GM12878 (cell line): Measurements from ENCODE around the gene TXNDC12. TPM values are rescaled to one million over a fixed set of nuclear protein-coding genes. Genes with fewer than 3 reads are reported as not detected.

ENCODE experiments used
- ATAC-seq: fragments of 200-7000 bp; cut with Tn5 transposase; 3 replicates; pipeline ENCODE4 v1.9.1; 2020; ENCODE audit warnings: mild to moderate bottlenecking, moderate library complexity
- BruUV-seq: library from RNA; stranded (reverse); fragments of 400-500 nt; replicated peaks from 2 replicates; lab custom pipeline; 2021; lab: Mats Ljungman, UMichigan
- CTCF ChIA-PET: fragments of 300-600 bp; sonication (Branson Sonifier 250); formaldehyde crosslinking; extraction: SDS; loops from one replicate; lab custom pipeline; 2021; ENCODE audit warnings: inconsistent platforms; lab: Yijun Ruan, JAX
- POLR2A ChIA-PET: fragments of 350-600 bp; formaldehyde crosslinking; extraction: SDS; loops from one replicate; lab custom pipeline; 2021; ENCODE audit warnings: inconsistent platforms; lab: Charles Lee
- RAD21 ChIA-PET: fragments of 300-600 bp; sonication (Branson Sonifier 250); formaldehyde crosslinking; loops from one replicate; lab custom pipeline; 2023; ENCODE audit warnings: antibody characterized with exemption; ENCODE audit not compliant: unreplicated experiment; lab: Charles Lee
- SMC1A ChIA-PET: fragments of 300-600 bp; sonication (Branson Sonifier 250); formaldehyde crosslinking; loops from one replicate; lab custom pipeline; 2023; ENCODE audit not compliant: unreplicated experiment, uncharacterized antibody; lab: Charles Lee
- DNase-seq: peaks from one replicate; pipeline ENCODE4 v3.0.0-alpha.2; 2011; ENCODE audit warnings: low read depth, low spot score
- FAIRE-seq: peaks from 3 replicates; lab custom pipeline; 2011; peaks lifted over from hg19 to GRCh38; lab: Jason Lieb, UNC
- H2AFZ ChIP-seq: 2 replicates; pipeline ENCODE4 v1.6.0; 2011; ENCODE audit warnings: low read depth, low read length, control low read depth; ENCODE audit not compliant: control insufficient read depth
- H3K27ac ChIP-seq: 2 replicates; pipeline ENCODE4 v1.5.1; 2011; ENCODE audit warnings: control low read depth; ENCODE audit not compliant: control insufficient read depth, insufficient read depth
- H3K27me3 ChIP-seq, 2 experiments: replicated peaks in 1 of 2; 2 replicates each; pipeline versions ENCODE4 v1.6.0 to v1.6.1; 2011; ENCODE audit warnings: low read length in 1 of 2; ENCODE audit not compliant: control insufficient read depth in 2 of 2, insufficient read depth in 2 of 2
- H3K36me3 ChIP-seq, 2 experiments: 2 replicates each; pipeline ENCODE4 v1.5.1; 2011; ENCODE audit warnings: low read length in 1 of 2; ENCODE audit not compliant: control insufficient read depth in 2 of 2, insufficient read depth in 2 of 2
- H3K4me1 ChIP-seq: 2 replicates; pipeline ENCODE4 v1.6.1; 2011; ENCODE audit warnings: mild to moderate bottlenecking, low read length, moderate library complexity, mixed read lengths; ENCODE audit not compliant: control insufficient read depth, insufficient read depth
- H3K4me2 ChIP-seq: 2 replicates; pipeline ENCODE4 v1.6.0; 2011; ENCODE audit warnings: control low read depth; ENCODE audit not compliant: control insufficient read depth, insufficient read depth
- H3K4me3 ChIP-seq: fragments of 200-600 bp; sonication (generic); 2 replicates; pipeline ENCODE4 v1.5.1; 2016
- H3K79me2 ChIP-seq: 2 replicates; pipeline ENCODE4 v1.6.0; 2011; ENCODE audit warnings: low read length; ENCODE audit not compliant: control insufficient read depth, insufficient read depth
- H3K9ac ChIP-seq: 2 replicates; pipeline ENCODE4 v1.8.0; 2011; ENCODE audit warnings: low read length, control low read depth, mixed read lengths; ENCODE audit not compliant: control insufficient read depth, insufficient read depth
- H3K9me3 ChIP-seq: replicated peaks from 3 replicates; pipeline ENCODE4 v1.5.1; 2011; ENCODE audit warnings: mild to moderate bottlenecking, low read length; ENCODE audit not compliant: control insufficient read depth, insufficient read depth
- H4K20me1 ChIP-seq: 2 replicates; pipeline ENCODE4 v1.6.0; 2011; ENCODE audit not compliant: control insufficient read depth, insufficient read depth
- CBX5 ChIP-seq: sonication (generic); IDR thresholded peaks from 2 replicates; pipeline ENCODE4 v1.6.1; 2016; ENCODE audit warnings: low read depth, moderate library complexity, mild to moderate bottlenecking, inconsistent platforms
- CHD2 ChIP-seq: IDR thresholded peaks from 2 replicates; pipeline ENCODE4 v1.6.1; 2011; ENCODE audit warnings: low read depth, low read length, improper control_type of control experiment, borderline replicate concordance
- EED ChIP-seq: sonication (generic); IDR thresholded peaks from 2 replicates; pipeline ENCODE4 v1.6.1; 2016; ENCODE audit warnings: antibody characterized with exemption, low read depth
- EP300 ChIP-seq, 2 experiments: fragments of 150-350 bp in 1 of 2; IDR thresholded peaks; 2 replicates each; pipeline ENCODE4 v1.6.1; 2011 to 2012; ENCODE audit warnings: low read depth in 2 of 2, low read length in 2 of 2, borderline replicate concordance in 1 of 2, improper control_type of control experiment in 1 of 2, inconsistent platforms in 1 of 2; ENCODE audit not compliant: control insufficient read depth in 1 of 2
- ETV6 ChIP-seq, 2 experiments: fragments of 450-650 bp in 1 of 2; IDR thresholded peaks in 1 of 2; conservative IDR thresholded peaks in 1 of 2; 2 replicates each; pipeline ENCODE4 v1.6.1; 2014; ENCODE audit warnings: antibody characterized with exemption in 1 of 2, borderline replicate concordance in 1 of 2, low read depth in 1 of 2, mild to moderate bottlenecking in 1 of 2, moderate library complexity in 1 of 2
- HCFC1 ChIP-seq: fragments of 150-350 bp; IDR thresholded peaks from 2 replicates; pipeline ENCODE4 v1.6.1; 2014; ENCODE audit warnings: low read length
- JUND ChIP-seq: IDR thresholded peaks from 2 replicates; pipeline ENCODE4 v1.6.1; 2012; ENCODE audit warnings: low read depth, mild to moderate bottlenecking, low read length, improper control_type of control experiment, moderate library complexity
- RCOR1 ChIP-seq: conservative IDR thresholded peaks from 2 replicates; pipeline ENCODE4 v1.6.1; 2012; ENCODE audit warnings: low read depth, low read length, improper control_type of control experiment
- TCF3 ChIP-seq: IDR thresholded peaks from 2 replicates; pipeline ENCODE4 v1.6.1; 2012; ENCODE audit warnings: low read depth, mild to moderate bottlenecking, low read length, borderline replicate concordance; ENCODE audit not compliant: insufficient read depth
- WRNIP1 ChIP-seq: IDR thresholded peaks from 2 replicates; pipeline ENCODE4 v1.6.1; 2011; ENCODE audit warnings: low read depth, low read length, improper control_type of control experiment, borderline replicate concordance
- in situ Hi-C: fragments of 300-500 bp; cut with MboI; formaldehyde crosslinking; loops from 9 replicates; pipeline ENCODE4 v1.14.3; 2018; ENCODE audit warnings: mixed read lengths
- intact Hi-C: fragments of 100-400 bp; cut with micrococcal nuclease; formaldehyde crosslinking; loops from one replicate; pipeline ENCODE4 v1.14.2; 2022; ENCODE audit not compliant: unreplicated experiment
- polyA plus RNA-seq, 11 experiments: library from polyadenylated mRNA; depleted of rRNA in 4 of 11; unstranded in 6 of 11; stranded (reverse) in 5 of 11; fragments of >200 nt; fragmentation: Nextera tagmentation in 4 of 11; fragmentation: Illumina TruSeq in 1 of 11; extraction: Ambion mirVana in 4 of 11; extraction: Trizol in 1 of 11; gene quantifications; 1 replicate in 1 of 11; 2 replicates in 10 of 11; pipeline versions ENCODE4 v1.2.1 to v1.2.3, GENCODE V29; 2011 to 2016; ENCODE audit warnings: inconsistent platforms in 2 of 11, missing spikeins in 2 of 11, low read depth in 1 of 11
- total RNA-seq, 4 experiments: library from RNA; depleted of rRNA in 3 of 4; stranded (reverse); fragments of >200 nt in 3 of 4; fragmentation: Illumina TruSeq in 1 of 4; extraction: Trizol in 1 of 4; gene quantifications; 2 replicates each; pipeline versions ENCODE4 v1.2.1 to v1.2.3, GENCODE V29; 2013 to 2021
- TF ChIP-seq, protein P1 (sequence below): IDR thresholded peaks from 2 replicates; pipeline ENCODE4 v1.6.1; 2012; ENCODE audit warnings: low read depth, low read length, improper control_type of control experiment
- TF ChIP-seq, protein P2 (sequence below): IDR thresholded peaks from 2 replicates; pipeline ENCODE4 v1.6.1; 2011; ENCODE audit warnings: borderline replicate concordance, low read depth, mild to moderate bottlenecking, moderate library complexity, mixed read lengths, low read length; ENCODE audit not compliant: insufficient read depth; ENCODE audit errors: extremely low read length
- TF ChIP-seq, protein P3 (sequence below): IDR thresholded peaks from 2 replicates; pipeline ENCODE4 v1.6.1; 2011; ENCODE audit warnings: low read depth, mild to moderate bottlenecking, low read length, moderate library complexity, borderline replicate concordance; ENCODE audit errors: extremely low read depth

TXNDC12 gene
- total and polyA plus RNA-seq, 10 of the 15 experiments (the other 5 are each of a cell fraction or from before 2014, with no cell fraction given), result 6.7 to 41.7 (median 17.7) TPM

- TF ChIP-seq, protein P1, sequence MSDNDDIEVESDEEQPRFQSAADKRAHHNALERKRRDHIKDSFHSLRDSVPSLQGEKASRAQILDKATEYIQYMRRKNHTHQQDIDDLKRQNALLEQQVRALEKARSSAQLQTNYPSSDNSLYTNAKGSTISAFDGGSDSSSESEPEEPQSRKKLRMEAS, result no peak
- TF ChIP-seq HCFC1, result no peak
- TF ChIP-seq JUND, result no peak
- TF ChIP-seq, protein P2, sequence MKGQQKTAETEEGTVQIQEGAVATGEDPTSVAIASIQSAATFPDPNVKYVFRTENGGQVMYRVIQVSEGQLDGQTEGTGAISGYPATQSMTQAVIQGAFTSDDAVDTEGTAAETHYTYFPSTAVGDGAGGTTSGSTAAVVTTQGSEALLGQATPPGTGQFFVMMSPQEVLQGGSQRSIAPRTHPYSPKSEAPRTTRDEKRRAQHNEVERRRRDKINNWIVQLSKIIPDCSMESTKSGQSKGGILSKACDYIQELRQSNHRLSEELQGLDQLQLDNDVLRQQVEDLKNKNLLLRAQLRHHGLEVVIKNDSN, result no peak
- TF ChIP-seq CHD2, result no peak
Measured at GRCh38 chr1:52059888-52060287, 4.9 kb upstream of the TXNDC12 start (continued).

- H3K79me2 ChIP-seq, result peaks cover 58% of the 10 kb centered on the region
- H3K9ac ChIP-seq, result no peak overlapping the region
- no peak overlapping the region for H3K27ac ChIP-seq
- ChIA-PET SMC1A (interaction anchor here (1.0 to 4.1 kb wide), 3 partner anchors 9 to 11 kb away, joined by 3 to 18 read pairs (median 5); no protein-coding TSS in a partner anchor), CTCF (interaction anchor here (1.0 to 3.0 kb wide), 3 partner anchors 9 to 71 kb away, joined by 4 to 17 read pairs (median 5); no protein-coding TSS in a partner anchor), RAD21 (no interaction called here), POLR2A (interaction anchor here (1.2 to 1.8 kb wide), 4 partner anchors 11 to 28 kb away, joined by 4 to 9 read pairs (median 4); partner anchors contain the start of gene KTI12)
- no peaks in the 10 kb centered on the region for H4K20me1 ChIP-seq
- no peak overlapping the region for H2AFZ ChIP-seq
- H3K9me3 ChIP-seq, result no peaks in the 10 kb centered on the region
- intact Hi-C loops, result no loop called here
- no peak for FAIRE-seq
- H3K4me1 ChIP-seq, result peaks cover 4% of the 10 kb centered on the region; the same call in 1 of the 2 replicates
- no peak for ATAC-seq
- H3K36me3 ChIP-seq, result peaks cover 0 to 14% of the 10 kb centered on the region in 2 experiments; a peak in 2 of 4 replicates
- DNase-seq, result no peak
- H3K4me3 ChIP-seq, result peak overlapping the region; percentile 32
- in situ Hi-C loops, result no loop called here
- BruUV-seq, result no TSS peak
- peak overlapping the region; percentile 35 for H3K4me2 ChIP-seq
- no peaks in the 10 kb centered on the region for H3K27me3 ChIP-seq
- TF ChIP-seq TCF3, result no peak
- no peak for TF ChIP-seq ETV6 (conservative IDR thresholded peaks at IDR 0.05 in 1 of 2, IDR thresholded peaks at IDR 0.05 in 1 of 2; ENCODE audit: borderline replicate concordance in 1 of 2, low read depth in 1 of 2)
- no peak for TF ChIP-seq RCOR1
- TF ChIP-seq CBX5, result no peak
- TF ChIP-seq, protein P3, sequence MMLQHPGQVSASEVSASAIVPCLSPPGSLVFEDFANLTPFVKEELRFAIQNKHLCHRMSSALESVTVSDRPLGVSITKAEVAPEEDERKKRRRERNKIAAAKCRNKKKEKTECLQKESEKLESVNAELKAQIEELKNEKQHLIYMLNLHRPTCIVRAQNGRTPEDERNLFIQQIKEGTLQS, result no peak
- TF ChIP-seq EED, result no peak
- TF ChIP-seq WRNIP1, result no peak
- no peak for TF ChIP-seq EP300 (IDR thresholded peaks at IDR 0.05; ENCODE audit: borderline replicate concordance in 1 of 2, control insufficient read depth in 1 of 2, low read depth in 2 of 2, low read length in 2 of 2)
Measured at GRCh38 chr1:52059321-52059720, 4.3 kb upstream of the TXNDC12 start.
